Endothelial cell of umbilical vein (primary cell): ENCODE measurements around the gene ST3GAL5.

Source experiments
- FOS ChIP-seq: IDR thresholded peaks from 2 replicates; pipeline ENCODE4 v1.6.1; 2011; ENCODE audit warnings: mild to moderate bottlenecking, low read length, moderate library complexity, borderline replicate concordance; ENCODE audit not compliant: insufficient read depth
- MYC ChIP-seq: IDR thresholded peaks from one replicate; pipeline ENCODE4 v1.6.1; 2011; ENCODE audit warnings: mild to moderate bottlenecking, low read depth, low read length
- TF ChIP-seq, protein P1 (sequence below), 2 donors: IDR thresholded peaks; 1 replicate in 1 of 2; 2 replicates in 1 of 2; pipeline ENCODE4 v1.5.1; 2011; ENCODE audit warnings: low read length in 2 of 2, mild to moderate bottlenecking in 2 of 2, moderate library complexity in 2 of 2, control low read depth in 1 of 2, inconsistent platforms in 1 of 2, low read depth in 1 of 2; ENCODE audit not compliant: insufficient read depth in 1 of 2; ENCODE audit errors: extremely low read depth in 1 of 2
- TF ChIP-seq, protein P2 (sequence below): IDR thresholded peaks from 2 replicates; pipeline ENCODE4 v1.6.1; 2011; ENCODE audit not compliant: insufficient read depth, insufficient read length

DNA sequence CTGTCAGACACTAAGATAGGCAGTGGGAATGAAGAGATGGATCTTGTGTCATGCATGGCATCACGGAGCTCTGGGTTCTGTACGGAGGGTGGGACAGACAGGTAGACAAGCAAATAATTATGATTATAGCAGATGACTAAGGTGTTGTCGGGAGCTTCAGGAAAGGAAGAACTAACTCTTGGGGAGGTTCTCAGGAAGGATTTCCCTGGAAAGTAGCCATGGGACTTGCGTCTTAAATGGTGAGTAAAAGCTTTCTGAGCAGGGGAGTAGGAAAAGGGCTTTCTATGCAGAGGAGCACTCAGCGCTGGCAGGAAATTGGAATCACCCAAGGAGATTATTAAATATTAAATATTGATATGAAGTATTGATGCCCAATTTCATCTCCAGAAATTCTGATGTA, 99.5 kb downstream of the ST3GAL5 start:
- TF ChIP-seq FOS (no peak), MYC (no peak)
- TF ChIP-seq, protein P1, sequence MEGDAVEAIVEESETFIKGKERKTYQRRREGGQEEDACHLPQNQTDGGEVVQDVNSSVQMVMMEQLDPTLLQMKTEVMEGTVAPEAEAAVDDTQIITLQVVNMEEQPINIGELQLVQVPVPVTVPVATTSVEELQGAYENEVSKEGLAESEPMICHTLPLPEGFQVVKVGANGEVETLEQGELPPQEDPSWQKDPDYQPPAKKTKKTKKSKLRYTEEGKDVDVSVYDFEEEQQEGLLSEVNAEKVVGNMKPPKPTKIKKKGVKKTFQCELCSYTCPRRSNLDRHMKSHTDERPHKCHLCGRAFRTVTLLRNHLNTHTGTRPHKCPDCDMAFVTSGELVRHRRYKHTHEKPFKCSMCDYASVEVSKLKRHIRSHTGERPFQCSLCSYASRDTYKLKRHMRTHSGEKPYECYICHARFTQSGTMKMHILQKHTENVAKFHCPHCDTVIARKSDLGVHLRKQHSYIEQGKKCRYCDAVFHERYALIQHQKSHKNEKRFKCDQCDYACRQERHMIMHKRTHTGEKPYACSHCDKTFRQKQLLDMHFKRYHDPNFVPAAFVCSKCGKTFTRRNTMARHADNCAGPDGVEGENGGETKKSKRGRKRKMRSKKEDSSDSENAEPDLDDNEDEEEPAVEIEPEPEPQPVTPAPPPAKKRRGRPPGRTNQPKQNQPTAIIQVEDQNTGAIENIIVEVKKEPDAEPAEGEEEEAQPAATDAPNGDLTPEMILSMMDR (IDR thresholded peaks at IDR 0.05; ENCODE audit: extremely low read depth in 1 of 2, insufficient read depth in 1 of 2, low read depth in 1 of 2, low read length in 2 of 2): no peak
- TF ChIP-seq, protein P2, sequence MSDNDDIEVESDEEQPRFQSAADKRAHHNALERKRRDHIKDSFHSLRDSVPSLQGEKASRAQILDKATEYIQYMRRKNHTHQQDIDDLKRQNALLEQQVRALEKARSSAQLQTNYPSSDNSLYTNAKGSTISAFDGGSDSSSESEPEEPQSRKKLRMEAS: no peak
